GM12865 (cell line): Measurements from ENCODE around the gene NACC2.
"Not testable (repeated sequence)": the region's sequence is repeated elsewhere in the genome, so short reads cannot be mapped to it uniquely, and the experiment has no call there.

ENCODE experiments used
- DNase-seq: peaks from one replicate; pipeline ENCODE4 v3.0.0; 2010; ENCODE audit warnings: low read depth
- H3K4me3 ChIP-seq: 2 replicates; pipeline ENCODE4 v1.5.1; 2011; ENCODE audit warnings: mild to moderate bottlenecking, low read depth, low read length, control low read depth
- TF ChIP-seq, protein P1 (sequence below): IDR thresholded peaks from 2 replicates; pipeline ENCODE4 v1.5.1; 2011; ENCODE audit warnings: low read length, control low read depth, low read depth, inconsistent platforms; ENCODE audit not compliant: insufficient read depth; ENCODE audit errors: missing control alignments

The NACC2 gene

DNA sequence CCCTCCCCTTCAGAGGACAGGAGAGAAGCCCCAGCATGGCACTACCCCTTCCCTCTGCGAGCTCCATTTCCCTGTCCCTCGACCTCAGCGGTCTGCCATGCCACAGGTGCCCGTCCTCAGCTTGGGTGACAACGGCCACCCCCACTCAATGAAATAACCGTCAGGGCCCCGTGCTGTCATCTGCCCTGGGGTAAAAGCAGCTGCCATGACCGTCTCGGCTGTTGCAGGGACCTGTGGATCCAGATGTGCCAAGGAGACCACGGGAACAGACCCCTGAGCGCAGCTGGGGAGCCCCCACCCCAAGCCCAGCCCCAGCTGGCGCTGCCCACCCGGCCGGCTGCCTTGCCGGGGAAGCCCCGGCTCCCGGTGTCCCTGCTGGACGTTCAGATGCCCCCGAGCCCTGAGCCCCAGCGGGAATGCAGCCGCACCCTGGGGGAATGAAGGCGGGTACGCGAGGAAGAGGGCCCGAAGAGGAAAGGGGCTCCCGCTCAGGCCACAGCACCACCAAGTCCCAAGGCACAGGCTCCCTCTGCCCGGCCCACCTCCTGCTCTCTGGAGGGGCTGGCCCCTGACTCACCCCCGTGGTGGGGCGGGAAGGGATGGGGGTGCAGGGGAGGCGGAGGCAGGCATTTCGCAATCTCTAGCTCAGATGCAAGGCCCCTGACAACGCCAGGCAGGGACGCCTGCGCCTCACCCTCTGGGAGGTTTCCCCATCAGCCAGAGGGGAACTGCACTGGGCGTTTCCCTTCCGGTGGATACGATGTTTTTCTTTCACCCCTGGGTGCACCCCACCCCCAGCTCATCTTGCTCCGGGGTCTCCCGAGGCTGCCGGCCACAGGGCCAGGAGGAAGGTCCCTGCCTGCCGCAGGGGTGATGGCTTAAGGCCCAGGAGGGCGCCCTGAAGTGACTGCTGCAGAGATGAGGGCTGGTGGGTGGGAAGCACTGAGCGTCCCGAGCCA lies 49.2 kb downstream of the NACC2 start:
- TF ChIP-seq, protein P1, sequence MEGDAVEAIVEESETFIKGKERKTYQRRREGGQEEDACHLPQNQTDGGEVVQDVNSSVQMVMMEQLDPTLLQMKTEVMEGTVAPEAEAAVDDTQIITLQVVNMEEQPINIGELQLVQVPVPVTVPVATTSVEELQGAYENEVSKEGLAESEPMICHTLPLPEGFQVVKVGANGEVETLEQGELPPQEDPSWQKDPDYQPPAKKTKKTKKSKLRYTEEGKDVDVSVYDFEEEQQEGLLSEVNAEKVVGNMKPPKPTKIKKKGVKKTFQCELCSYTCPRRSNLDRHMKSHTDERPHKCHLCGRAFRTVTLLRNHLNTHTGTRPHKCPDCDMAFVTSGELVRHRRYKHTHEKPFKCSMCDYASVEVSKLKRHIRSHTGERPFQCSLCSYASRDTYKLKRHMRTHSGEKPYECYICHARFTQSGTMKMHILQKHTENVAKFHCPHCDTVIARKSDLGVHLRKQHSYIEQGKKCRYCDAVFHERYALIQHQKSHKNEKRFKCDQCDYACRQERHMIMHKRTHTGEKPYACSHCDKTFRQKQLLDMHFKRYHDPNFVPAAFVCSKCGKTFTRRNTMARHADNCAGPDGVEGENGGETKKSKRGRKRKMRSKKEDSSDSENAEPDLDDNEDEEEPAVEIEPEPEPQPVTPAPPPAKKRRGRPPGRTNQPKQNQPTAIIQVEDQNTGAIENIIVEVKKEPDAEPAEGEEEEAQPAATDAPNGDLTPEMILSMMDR: no peak
- no peak overlapping the region for H3K4me3 ChIP-seq
- DNase-seq: no peak

DNA sequence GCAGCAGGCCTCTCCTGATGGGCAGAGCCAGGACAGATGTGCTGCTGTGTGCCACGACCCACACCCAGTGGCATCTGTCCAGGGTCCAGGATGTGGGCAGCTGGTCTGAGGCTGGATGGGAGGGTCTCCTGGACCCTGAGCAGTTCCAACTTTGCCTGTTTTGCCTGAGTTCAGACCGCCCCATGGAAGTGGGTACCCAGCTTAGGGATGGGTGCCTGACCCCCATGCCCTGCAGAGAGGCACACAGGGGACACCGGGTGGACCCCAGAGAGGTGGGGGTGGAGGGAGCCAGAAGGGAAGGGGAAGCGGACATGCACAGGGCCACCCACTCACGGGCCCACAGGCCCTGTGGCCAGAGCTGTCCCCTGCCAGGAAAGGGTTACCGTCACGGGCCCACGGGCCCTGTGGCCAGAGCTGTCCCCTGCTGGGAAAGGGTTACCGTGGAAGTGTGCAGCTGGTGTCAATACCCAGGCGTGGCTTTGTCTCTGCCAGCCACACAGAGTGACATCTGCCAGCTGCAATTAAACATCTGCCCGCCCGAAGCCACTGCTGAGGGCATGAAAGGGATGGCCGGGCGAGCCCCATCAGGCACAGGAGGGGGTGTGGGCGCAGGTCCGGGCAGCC lies 50.0 kb downstream of the NACC2 start:
- no peak overlapping the region for H3K4me3 ChIP-seq
- TF ChIP-seq, protein P1: no peak
- no peak for DNase-seq

DNA sequence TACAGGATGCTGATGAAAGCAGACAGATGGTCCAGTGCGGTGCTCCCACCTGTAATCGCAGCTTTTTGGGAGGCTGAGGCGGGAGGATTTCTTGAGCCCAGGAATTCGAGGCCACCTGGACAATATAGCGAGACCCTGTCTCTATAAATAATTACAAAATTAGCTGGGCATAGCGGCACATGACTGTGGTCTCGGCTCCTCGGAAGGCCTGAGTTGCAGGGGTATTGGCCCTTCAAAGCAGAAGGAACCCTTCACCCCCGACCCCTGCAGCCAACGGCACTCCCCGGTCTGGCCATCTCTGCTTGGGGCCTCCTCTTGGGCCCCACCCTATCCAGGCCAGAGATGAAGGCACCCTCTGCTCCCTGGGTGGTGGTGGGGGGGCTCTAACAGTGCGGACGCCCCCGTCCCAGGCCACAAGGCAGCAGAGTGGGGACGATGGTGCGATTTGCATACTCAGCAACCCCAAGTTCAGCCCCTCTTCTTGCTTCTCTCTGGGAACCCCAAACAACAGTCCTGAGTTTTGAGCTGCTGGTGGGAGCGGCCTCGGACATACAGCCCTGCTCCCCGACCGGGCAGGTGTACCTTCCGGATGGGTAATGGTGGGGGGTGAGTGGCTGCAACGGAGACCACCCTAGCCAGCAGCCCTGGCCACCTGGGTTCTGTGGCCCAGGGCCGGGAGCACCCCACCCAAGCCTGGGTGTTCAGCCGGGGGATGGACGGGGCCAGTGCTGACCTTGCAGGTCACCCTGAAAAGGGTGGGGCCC lies 50.7 kb downstream of the NACC2 start:
- TF ChIP-seq, protein P1: no peak
- no peak overlapping the region for H3K4me3 ChIP-seq
- no peak for DNase-seq

DNA sequence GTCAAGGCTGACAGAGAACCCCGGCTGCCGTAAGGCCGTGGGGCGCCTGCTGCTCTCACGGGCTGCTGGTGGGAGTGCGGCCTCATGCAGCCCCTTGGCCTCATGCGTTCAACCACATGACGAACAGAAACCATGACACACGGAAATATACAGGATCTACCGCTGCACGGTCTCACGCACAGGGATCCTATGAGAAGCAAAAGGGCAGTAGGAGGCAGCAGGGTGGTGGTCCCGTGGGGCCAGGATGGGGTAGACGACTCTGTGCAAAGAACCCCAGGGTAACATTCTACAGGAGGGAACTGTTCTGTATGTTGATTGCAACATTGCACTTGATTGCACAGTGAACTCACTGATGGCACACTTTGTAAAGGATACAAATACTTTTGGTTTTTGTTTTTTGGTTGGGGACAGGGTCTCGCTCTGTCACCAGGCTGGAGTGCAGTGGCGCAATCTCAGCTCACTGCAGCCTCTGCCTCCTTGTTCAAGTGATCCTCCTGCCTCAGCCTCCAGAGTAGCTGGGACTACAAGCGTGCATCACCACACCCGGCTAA lies 51.6 kb downstream of the NACC2 start:
- TF ChIP-seq, protein P1: no peak
- DNase-seq: no peak
- H3K4me3 ChIP-seq: no peak overlapping the region

DNA sequence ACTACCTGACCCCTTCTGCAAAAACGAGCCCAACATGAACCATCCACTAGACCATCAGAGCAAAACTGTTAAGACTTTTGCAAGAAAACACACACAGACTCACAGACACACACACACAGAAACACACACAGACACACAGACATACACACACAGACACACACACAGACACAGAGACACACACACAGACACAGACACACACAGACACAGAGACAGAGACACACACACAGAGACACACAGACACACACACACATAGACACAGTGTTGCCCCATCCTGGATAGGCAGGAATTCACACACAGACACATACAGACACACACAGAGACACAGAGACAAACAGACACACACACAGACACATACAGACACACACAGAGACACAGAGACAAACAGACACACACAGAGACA lies 52.5 kb downstream of the NACC2 start:
- TF ChIP-seq, protein P1: no peak
- DNase-seq: no peak
- H3K4me3 ChIP-seq: no peak overlapping the region

DNA sequence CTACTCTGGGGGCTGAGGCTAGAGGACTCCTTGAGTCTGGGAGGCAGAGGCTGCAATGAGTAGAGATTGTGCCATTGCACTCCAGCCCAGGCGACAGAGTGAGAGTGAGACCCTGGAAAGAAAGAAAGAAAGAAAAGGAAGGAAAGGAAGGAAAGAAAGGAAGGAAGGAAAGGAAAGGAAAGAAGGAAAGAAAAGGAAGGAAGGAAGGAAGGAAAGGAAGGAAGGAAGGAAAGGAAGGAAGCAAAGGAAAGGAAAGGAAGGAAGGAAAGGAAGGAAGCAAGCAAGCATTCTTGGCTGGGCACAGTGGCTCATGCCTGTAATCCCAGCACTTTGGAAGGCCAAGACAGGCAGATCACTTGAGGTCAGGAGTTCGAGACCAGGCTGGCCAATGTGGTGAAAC lies 54.2 kb downstream of the NACC2 start:
- not testable (repeated sequence) for H3K4me3 ChIP-seq, DNase-seq

DNA sequence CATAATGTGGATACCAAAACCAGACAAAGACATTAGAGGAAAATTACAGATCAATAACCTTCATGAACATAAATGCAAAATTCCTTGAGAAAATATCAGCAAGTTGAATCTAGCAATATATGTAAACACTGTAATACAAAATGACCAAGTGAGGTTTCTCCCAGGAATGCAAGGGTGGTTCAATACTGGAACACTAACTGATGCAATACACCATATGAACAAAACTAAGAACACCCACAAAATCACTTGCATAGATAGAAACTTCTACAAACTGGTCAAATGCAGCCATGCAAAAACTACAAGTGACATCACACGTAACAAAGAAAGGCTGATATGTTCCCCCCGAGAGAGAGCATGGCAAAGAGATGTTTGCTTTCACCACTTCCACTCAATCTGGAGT lies 55.6 kb downstream of the NACC2 start:
- no peak for DNase-seq
- H3K4me3 ChIP-seq: no peak overlapping the region
- TF ChIP-seq, protein P1: no peak
